Liver (tissue), 9 donors: ENCODE measurements around the gene FCRL6. TPM values are rescaled to one million over a fixed set of nuclear protein-coding genes. Genes with fewer than 3 reads are reported as not detected.
A peak's percentile ranks its signal among the peaks of the same experiment; 100 is the strongest.

Experiments used
- DNase-seq: peaks from one replicate; pipeline ENCODE4 v3.0.0-alpha.2; 2017; ENCODE audit warnings: low spot score
- H3K27ac ChIP-seq, 2 donors: one replicate each; pipeline ENCODE4 v1.7.0; 2013; ENCODE audit warnings: inconsistent platforms in 2 of 2, low read length in 2 of 2, control low read depth in 1 of 2, low read depth in 1 of 2, mild to moderate bottlenecking in 1 of 2
- H3K27me3 ChIP-seq, 4 donors: one replicate each; pipeline versions ENCODE4 v1.6.1 to v1.7.0; 2013; ENCODE audit warnings: low read length in 3 of 4, inconsistent platforms in 1 of 4, mild to moderate bottlenecking in 1 of 4, moderate library complexity in 1 of 4; ENCODE audit not compliant: control insufficient read depth in 4 of 4, insufficient read depth in 4 of 4
- H3K36me3 ChIP-seq, 4 donors: one replicate each; pipeline versions ENCODE4 v1.6.1 to v1.7.0; 2013; ENCODE audit warnings: low read length in 3 of 4, mild to moderate bottlenecking in 3 of 4, low read depth in 1 of 4, moderate library complexity in 1 of 4; ENCODE audit not compliant: control insufficient read depth in 4 of 4, insufficient read depth in 3 of 4
- H3K4me1 ChIP-seq, 4 donors: one replicate each; pipeline versions ENCODE4 v1.6.1 to v1.7.0; 2013; ENCODE audit warnings: low read length in 3 of 4, mild to moderate bottlenecking in 3 of 4, moderate library complexity in 1 of 4; ENCODE audit not compliant: control insufficient read depth in 4 of 4, insufficient read depth in 4 of 4
- H3K4me3 ChIP-seq, 3 donors: one replicate each; pipeline versions ENCODE4 v1.6.1 to v1.7.0; 2013; ENCODE audit warnings: low read length in 3 of 3, control low read depth in 1 of 3, low read depth in 1 of 3, mild to moderate bottlenecking in 1 of 3
- H3K9ac ChIP-seq, 2 donors: one replicate each; pipeline ENCODE4 v1.7.0; 2013; ENCODE audit warnings: low read length in 2 of 2, mild to moderate bottlenecking in 2 of 2, moderate library complexity in 2 of 2, control low read depth in 1 of 2, low read depth in 1 of 2
- H3K9me3 ChIP-seq, 4 donors: one replicate each; pipeline versions ENCODE4 v1.6.1 to v1.7.0; 2013; ENCODE audit warnings: low read length in 3 of 4; ENCODE audit not compliant: control insufficient read depth in 4 of 4
- ATF3 ChIP-seq: IDR thresholded peaks from 2 replicates; pipeline ENCODE4 v1.6.1; 2016; ENCODE audit warnings: antibody characterized with exemption
- CTCF ChIP-seq: fragments of 150-350 bp; IDR thresholded peaks from 2 replicates; pipeline ENCODE4 v1.5.1; 2017; ENCODE audit warnings: improper control_type of control experiment, low read depth, low read length; ENCODE audit not compliant: missing input control
- FOXA2 ChIP-seq: IDR thresholded peaks from 2 replicates; pipeline ENCODE4 v1.6.1; 2016; ENCODE audit warnings: antibody characterized with exemption
- HNF4A ChIP-seq, 2 donors: conservative IDR thresholded peaks; 2 replicates each; pipeline ENCODE4 v1.6.1; 2016; ENCODE audit warnings: antibody characterized with exemption in 2 of 2, mild to moderate bottlenecking in 2 of 2
- JUND ChIP-seq, 2 donors: IDR thresholded peaks; 2 replicates each; pipeline ENCODE4 v1.6.1; 2016; ENCODE audit warnings: antibody characterized with exemption in 2 of 2
- WGBS: extraction: QIAGEN DNeasy Blood & Tissue Kit; methylation state at CpG from one replicate; pipeline ENCODE4 v1.1.7; 2013; 5-methylcytosine and 5-hydroxymethylcytosine counted together
- polyA plus RNA-seq, 2 donors: library from polyadenylated mRNA; stranded (reverse) in 1 of 2; unstranded in 1 of 2; fragments of 200-250 nt in 1 of 2; fragments of >200 nt in 1 of 2; fragmentation: Nextera tagmentation in 1 of 2; extraction: Ambion mirVana in 1 of 2; gene quantifications; one replicate each; pipeline versions ENCODE4 v1.2.1 to v1.2.3, GENCODE V29; 2013 to 2015
- total RNA-seq, 2 donors: library from RNA; depleted of rRNA; stranded (reverse); fragments of >200 nt; gene quantifications; one replicate each; pipeline ENCODE4 v1.2.3, GENCODE V29; 2014
- TF ChIP-seq, protein P1 (sequence below): IDR thresholded peaks from 2 replicates; pipeline ENCODE4 v1.6.1; 2016; ENCODE audit warnings: antibody characterized with exemption
- donor health status: healthy.
- donor health status: healthy.
- donor health status: healthy.
- donor health status: healthy.
- donor health status: healthy.

Gene FCRL6
- total and polyA plus RNA-seq, 4 donors: 0.09 to 2.7 (median 0.71) TPM

DNA sequence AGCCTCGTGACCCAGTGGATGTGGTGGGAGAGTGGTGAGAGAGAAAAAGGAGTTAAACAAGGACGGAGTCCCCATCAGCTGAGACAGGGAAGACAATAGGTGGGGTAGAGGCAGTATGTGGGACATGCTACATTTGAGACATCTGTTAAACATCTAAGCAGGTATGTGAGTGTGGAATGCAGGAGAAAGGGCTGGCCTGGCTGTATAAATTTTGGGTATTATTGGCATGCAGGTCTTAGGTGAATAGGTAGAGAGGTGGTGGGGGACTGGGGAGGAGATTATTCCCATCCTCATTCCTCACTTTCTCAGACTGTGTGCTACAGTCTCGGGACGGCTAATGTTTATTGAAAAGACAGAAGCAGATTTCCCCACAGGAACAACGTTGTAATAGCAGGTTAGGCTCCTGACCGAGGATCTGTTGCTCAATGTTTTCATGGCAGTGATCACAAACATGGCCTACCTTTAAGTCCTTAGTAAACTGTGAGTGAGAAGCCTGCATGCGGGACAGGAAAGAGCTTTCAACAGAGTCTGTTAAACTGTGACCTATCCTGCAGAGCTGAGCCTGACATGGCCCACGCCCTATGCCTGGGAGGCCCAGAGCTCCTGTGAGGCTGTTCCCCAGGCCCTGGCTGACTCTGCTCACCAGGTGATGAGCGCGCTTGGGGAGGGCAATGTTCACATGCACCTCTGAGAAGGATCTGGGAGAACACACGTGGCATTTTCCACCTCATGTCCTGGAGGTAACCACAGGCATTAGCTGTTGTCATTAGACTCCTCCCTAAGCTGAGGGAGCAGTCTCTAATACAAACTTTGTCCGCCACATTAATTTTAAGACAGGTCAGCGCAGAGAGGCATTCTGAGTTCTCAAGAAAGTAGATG lies 43.8 kb downstream of the FCRL6 start:
- Histone ChIP-seq H3K4me1 (no peaks in the 10 kb centered on the region), H3K27ac (no peak overlapping the region), H3K36me3 (no peaks in the 10 kb centered on the region), H3K9me3 (no peaks in the 10 kb centered on the region), H3K4me3 (no peak overlapping the region), H3K9ac (no peak overlapping the region), H3K27me3 (no peaks in the 10 kb centered on the region)
- TF ChIP-seq FOXA2 (no peak), CTCF (peak; percentile 9)
- peak; percentile 37 for DNase-seq
- 66% methylated on average over 13 of the region's 13 CpGs for WGBS

DNA sequence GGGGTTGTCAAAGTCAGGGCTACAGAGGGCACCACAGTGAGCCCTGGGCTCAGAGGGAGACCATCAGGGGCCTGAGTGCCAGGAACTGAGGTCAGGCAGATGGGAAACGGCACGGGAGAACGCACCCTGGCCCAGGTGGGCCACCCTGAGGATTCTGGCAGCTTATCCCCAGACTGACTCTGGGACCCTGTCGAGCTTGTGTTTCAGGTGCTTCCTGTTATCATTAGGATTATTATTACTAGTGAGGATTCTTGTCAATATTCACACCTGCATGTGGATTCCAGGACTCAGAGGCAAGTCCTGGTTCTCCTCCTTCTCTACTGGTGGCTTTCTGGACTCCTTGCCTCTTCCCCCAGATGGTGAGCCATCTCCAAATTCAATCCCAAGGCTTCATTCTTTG lies 45.1 kb downstream of the FCRL6 start:
- H3K4me3 ChIP-seq: no peak overlapping the region
- H3K27ac ChIP-seq: no peak overlapping the region
- TF ChIP-seq JUND (IDR thresholded peaks at IDR 0.05) (no peak), CTCF (no peak), HNF4A (conservative IDR thresholded peaks at IDR 0.05) (no peak)
- TF ChIP-seq, protein P1, sequence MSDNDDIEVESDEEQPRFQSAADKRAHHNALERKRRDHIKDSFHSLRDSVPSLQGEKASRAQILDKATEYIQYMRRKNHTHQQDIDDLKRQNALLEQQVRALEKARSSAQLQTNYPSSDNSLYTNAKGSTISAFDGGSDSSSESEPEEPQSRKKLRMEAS: no peak
- no peak overlapping the region for H3K9ac ChIP-seq
- no peaks in the 10 kb centered on the region for H3K9me3 ChIP-seq
- no peaks in the 10 kb centered on the region for H3K27me3 ChIP-seq
- 84% methylated on average over 4 of the region's 4 CpGs for WGBS
- no peak for DNase-seq
- no peaks in the 10 kb centered on the region for H3K4me1 ChIP-seq
- no peaks in the 10 kb centered on the region for H3K36me3 ChIP-seq

DNA sequence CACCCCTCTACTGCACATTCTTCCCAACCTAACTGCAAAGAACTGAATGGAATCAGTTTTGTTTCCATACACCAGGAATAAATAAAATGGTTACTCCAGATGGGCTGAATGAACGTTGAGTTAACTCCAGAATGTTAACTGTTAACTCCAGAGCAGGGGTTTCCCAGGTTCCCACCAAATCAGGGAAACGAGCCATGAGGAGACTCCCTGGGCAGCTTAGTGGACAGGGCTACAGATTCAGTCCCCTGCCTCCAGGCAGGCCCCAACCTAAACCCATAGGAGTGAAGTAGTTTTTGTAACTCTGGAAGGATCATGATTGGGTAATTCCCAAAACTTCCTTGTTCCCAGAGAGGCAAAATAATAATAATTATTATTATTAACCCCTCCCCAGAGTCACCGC lies 46.2 kb downstream of the FCRL6 start:
- no peak for TF ChIP-seq ATF3
- no peak overlapping the region for H3K27ac ChIP-seq
- no peaks in the 10 kb centered on the region for H3K9me3 ChIP-seq
- no peak for DNase-seq
- 48% methylated on average over 3 of the region's 3 CpGs for WGBS
- H3K9ac ChIP-seq: no peak overlapping the region
- no peaks in the 10 kb centered on the region for H3K4me1 ChIP-seq
- no peak overlapping the region for H3K4me3 ChIP-seq
- H3K36me3 ChIP-seq: no peaks in the 10 kb centered on the region
- H3K27me3 ChIP-seq: no peaks in the 10 kb centered on the region
